T-helper 1 cell treated with Interleukin-12 subunit alpha and Interleukin-12 subunit beta and Interleukin-4 antibody, amounts not matched to agents 30 μg/mL and 1 μg/mL, for 36 hours (primary cell): ENCODE measurements around the gene NELL1.

Experiments
- H3K27ac Mint-ChIP-seq: one replicate; pipeline ENCODE4 v1.8.0; 2021; ENCODE audit warnings: mild to moderate bottlenecking, mixed read lengths
- H3K27me3 Mint-ChIP-seq: one replicate; pipeline ENCODE4 v1.8.0; 2021; ENCODE audit warnings: low read depth, mixed read lengths
- H3K36me3 Mint-ChIP-seq: one replicate; pipeline ENCODE4 v1.8.0; 2021; ENCODE audit warnings: low read depth, mixed read lengths
- H3K4me1 Mint-ChIP-seq: one replicate; pipeline ENCODE4 v1.8.0; 2021; ENCODE audit warnings: low read depth, mixed read lengths
- H3K4me3 Mint-ChIP-seq: one replicate; pipeline ENCODE4 v1.8.0; 2021; ENCODE audit warnings: mild to moderate bottlenecking, moderate library complexity, mixed read lengths
- H3K9me3 Mint-ChIP-seq: one replicate; pipeline ENCODE4 v1.8.0; 2021; ENCODE audit warnings: mixed read lengths

The NELL1 gene

GRCh38 chr11:20647976-20648565 lies 21.3 kb upstream of the NELL1 start:
- no peak overlapping the region for H3K4me3 Mint-ChIP-seq
- no peaks in the 10 kb centered on the region for H3K9me3 Mint-ChIP-seq
- no peaks in the 10 kb centered on the region for H3K4me1 Mint-ChIP-seq
- H3K36me3 Mint-ChIP-seq, result no peaks in the 10 kb centered on the region
- H3K27me3 Mint-ChIP-seq, result no peaks in the 10 kb centered on the region
- H3K27ac Mint-ChIP-seq, result no peak overlapping the region

DNA sequence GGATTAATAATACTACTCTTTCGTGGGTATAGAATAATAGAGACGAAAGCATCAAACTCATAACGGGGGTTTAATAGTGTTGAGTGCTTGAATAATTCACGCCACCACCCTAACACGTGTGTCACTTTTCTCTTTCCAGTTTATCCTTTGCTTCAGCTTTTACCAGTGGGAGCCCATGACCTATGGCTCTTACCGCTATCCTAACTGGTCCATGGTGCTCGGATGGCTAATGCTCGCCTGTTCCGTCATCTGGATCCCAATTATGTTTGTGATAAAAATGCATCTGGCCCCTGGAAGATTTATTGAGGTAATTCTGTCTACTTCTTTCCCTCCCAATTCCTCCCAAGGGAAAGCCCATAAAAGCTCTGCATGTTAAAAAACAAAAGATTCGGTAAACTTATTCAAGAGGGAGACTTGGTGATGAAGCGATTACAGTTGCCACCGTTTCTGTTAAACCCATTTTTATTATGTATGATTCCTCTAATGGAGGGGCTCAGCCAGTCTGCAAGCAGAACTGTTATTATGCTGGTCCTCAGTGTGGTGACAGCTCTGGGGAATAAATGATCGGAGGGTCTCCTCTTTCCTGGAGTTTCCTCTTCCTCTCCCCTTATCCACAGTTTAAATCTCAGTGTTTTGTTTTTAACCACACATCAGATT lies 17.1 kb upstream of the NELL1 start:
- H3K27me3 Mint-ChIP-seq, result peaks cover 3% of the 10 kb centered on the region
- H3K27ac Mint-ChIP-seq, result no peak overlapping the region
- no peaks in the 10 kb centered on the region for H3K9me3 Mint-ChIP-seq
- no peak overlapping the region for H3K4me3 Mint-ChIP-seq
- no peaks in the 10 kb centered on the region for H3K4me1 Mint-ChIP-seq
- no peaks in the 10 kb centered on the region for H3K36me3 Mint-ChIP-seq

- Mint-ChIP-seq H3K27ac (no peak overlapping the region), H3K27me3 (peaks cover 3% of the 10 kb centered on the region), H3K9me3 (no peaks in the 10 kb centered on the region), H3K36me3 (no peaks in the 10 kb centered on the region), H3K4me3 (no peak overlapping the region), H3K4me1 (no peaks in the 10 kb centered on the region)
Observed at GRCh38 chr11:20654038-20654437, 15.3 kb upstream of the NELL1 start.

- H3K4me1 Mint-ChIP-seq, result no peaks in the 10 kb centered on the region
- H3K27me3 Mint-ChIP-seq, result peaks cover 3% of the 10 kb centered on the region
- H3K9me3 Mint-ChIP-seq, result no peaks in the 10 kb centered on the region
- no peaks in the 10 kb centered on the region for H3K36me3 Mint-ChIP-seq
- H3K4me3 Mint-ChIP-seq, result no peak overlapping the region
- H3K27ac Mint-ChIP-seq, result no peak overlapping the region
Observed at GRCh38 chr11:20656901-20657300, 12.5 kb upstream of the NELL1 start.

DNA sequence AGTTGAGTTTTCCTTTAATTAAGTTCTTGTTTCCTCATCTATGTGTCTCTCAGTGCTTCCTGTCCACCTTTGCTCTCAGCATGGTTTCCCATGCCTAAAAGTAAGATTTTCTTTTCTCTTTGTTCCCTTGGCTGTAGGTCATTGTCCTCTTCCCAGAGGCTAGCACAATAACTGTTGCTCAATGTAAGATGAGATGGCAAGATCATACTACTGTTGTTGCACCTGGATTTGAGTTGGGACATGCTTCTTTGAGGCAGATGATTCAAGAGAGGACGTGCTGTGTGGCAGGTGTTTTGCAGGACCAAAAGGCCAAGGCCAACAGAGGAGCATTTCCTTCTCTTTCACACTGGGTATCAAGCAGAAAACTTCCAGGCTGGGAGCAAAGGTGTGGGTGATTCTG lies 11.3 kb upstream of the NELL1 start:
- Mint-ChIP-seq H3K27ac (no peak overlapping the region), H3K27me3 (peaks cover 3% of the 10 kb centered on the region), H3K9me3 (no peaks in the 10 kb centered on the region), H3K36me3 (no peaks in the 10 kb centered on the region), H3K4me3 (no peak overlapping the region), H3K4me1 (no peaks in the 10 kb centered on the region)

- H3K27ac Mint-ChIP-seq, result no peak overlapping the region
Observed at GRCh38 chr11:20661445-20661844, 7.9 kb upstream of the NELL1 start.

GRCh38 chr11:20661850-20662249 lies 7.5 kb upstream of the NELL1 start:
- H3K9me3 Mint-ChIP-seq, result no peaks in the 10 kb centered on the region
- H3K27me3 Mint-ChIP-seq, result peaks cover 10% of the 10 kb centered on the region
- no peak overlapping the region for H3K4me3 Mint-ChIP-seq
- no peaks in the 10 kb centered on the region for H3K36me3 Mint-ChIP-seq
- H3K4me1 Mint-ChIP-seq, result no peaks in the 10 kb centered on the region
- no peak overlapping the region for H3K27ac Mint-ChIP-seq

More at GRCh38 chr11:20661445-20661844, 7.9 kb upstream of the NELL1 start:
- no peaks in the 10 kb centered on the region for H3K4me1 Mint-ChIP-seq
- no peaks in the 10 kb centered on the region for H3K36me3 Mint-ChIP-seq
- H3K9me3 Mint-ChIP-seq, result no peaks in the 10 kb centered on the region
- H3K27me3 Mint-ChIP-seq, result peaks cover 6% of the 10 kb centered on the region
- no peak overlapping the region for H3K4me3 Mint-ChIP-seq

DNA sequence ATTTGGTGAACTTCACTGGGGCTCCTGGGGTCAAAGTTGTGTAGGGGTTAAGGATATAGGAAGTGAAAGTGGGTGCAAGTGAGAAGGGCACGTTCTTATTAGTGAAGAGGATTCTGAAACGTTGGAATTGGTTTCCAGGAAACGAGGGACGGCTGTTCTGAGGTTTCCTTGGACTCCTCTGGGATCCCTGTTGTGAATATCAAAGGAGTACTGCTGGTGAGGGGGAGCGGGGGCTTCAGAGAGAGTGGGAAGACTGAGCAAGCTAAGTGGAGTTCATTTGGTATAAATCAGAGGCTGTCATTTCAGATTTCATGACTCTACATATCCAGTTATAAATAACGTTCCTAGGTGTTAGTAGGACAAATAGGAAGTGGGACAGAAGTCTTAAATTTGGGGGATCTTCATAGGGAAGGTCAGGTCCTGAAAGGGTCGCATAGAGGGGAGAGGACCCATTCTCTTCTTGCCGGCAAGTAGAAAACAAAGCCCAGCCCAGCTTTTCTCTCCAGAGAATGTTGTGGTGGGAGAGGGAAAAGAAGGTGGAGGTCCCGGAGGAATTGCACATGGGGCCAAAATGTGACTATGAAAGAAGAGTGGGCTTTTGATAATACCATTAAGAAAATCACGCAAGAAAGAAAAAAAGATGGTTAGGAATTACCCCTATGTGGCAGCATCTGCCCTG lies 1.1 kb upstream of the NELL1 start:
- H3K4me1 Mint-ChIP-seq, result no peaks in the 10 kb centered on the region
- H3K27me3 Mint-ChIP-seq, result peaks cover 66% of the 10 kb centered on the region
- peaks cover 4% of the 10 kb centered on the region for H3K36me3 Mint-ChIP-seq
- no peak overlapping the region for H3K4me3 Mint-ChIP-seq
- no peak overlapping the region for H3K27ac Mint-ChIP-seq
- no peaks in the 10 kb centered on the region for H3K9me3 Mint-ChIP-seq

DNA sequence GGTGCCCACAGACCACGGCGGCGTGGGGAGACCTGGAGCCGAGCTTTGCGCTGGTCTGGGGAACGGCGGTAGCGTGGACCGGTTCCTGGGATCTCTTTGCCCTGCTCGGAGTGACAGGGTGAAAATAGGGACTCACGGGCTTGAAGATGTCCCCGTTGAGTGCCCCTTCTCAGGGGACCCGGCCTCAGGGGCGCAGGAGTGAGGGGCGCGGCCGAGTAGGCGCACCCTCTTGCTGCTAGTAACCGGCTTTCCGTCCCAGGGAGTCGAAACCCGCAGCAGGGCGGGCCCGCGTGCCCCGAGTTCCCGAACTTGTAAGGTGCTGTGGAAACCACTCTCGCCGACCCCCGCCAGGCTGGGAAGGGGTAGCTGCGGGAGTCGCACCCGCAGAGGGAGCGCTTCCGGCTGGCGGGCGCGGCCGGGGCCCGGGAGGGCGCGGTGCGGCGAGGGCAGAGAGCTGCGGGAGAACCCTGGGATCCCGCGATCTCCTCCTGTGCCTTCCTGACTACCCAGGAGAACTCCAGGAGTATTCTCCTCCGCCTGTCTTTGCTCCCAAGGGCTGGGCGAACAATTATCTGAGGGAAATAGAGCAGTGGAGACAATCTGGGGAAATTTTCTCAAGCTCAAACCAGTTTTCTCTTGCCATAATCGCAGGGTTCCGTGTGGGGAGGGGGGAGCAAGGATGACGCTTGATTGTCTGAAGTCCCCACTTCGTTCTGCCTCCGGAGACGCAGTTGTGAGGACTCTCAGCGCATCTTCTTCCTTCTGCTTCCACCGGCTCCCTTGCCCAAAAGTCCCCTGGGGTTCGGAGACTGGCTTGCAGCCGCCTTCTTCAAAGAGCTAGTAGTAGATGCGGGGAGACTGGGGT lies 666 bp downstream of the NELL1 start:
- no peaks in the 10 kb centered on the region for H3K9me3 Mint-ChIP-seq
- H3K4me1 Mint-ChIP-seq, result no peaks in the 10 kb centered on the region
- peaks cover 72% of the 10 kb centered on the region for H3K27me3 Mint-ChIP-seq
- H3K4me3 Mint-ChIP-seq, result no peak overlapping the region
- peaks cover 4% of the 10 kb centered on the region for H3K36me3 Mint-ChIP-seq
- no peak overlapping the region for H3K27ac Mint-ChIP-seq

- H3K4me1 Mint-ChIP-seq, result no peaks in the 10 kb centered on the region
- H3K4me3 Mint-ChIP-seq, result no peak overlapping the region
- peaks cover 67% of the 10 kb centered on the region for H3K27me3 Mint-ChIP-seq
- H3K36me3 Mint-ChIP-seq, result peaks cover 4% of the 10 kb centered on the region
- H3K27ac Mint-ChIP-seq, result no peak overlapping the region
- H3K9me3 Mint-ChIP-seq, result no peaks in the 10 kb centered on the region
Observed at GRCh38 chr11:20670932-20671403, 1.6 kb downstream of the NELL1 start.

- H3K27ac Mint-ChIP-seq, result no peak overlapping the region
- H3K9me3 Mint-ChIP-seq, result no peaks in the 10 kb centered on the region
- H3K36me3 Mint-ChIP-seq, result peaks cover 4% of the 10 kb centered on the region
- no peak overlapping the region for H3K4me3 Mint-ChIP-seq
- H3K4me1 Mint-ChIP-seq, result no peaks in the 10 kb centered on the region
- H3K27me3 Mint-ChIP-seq, result peaks cover 62% of the 10 kb centered on the region
Observed at GRCh38 chr11:20671856-20672546, 2.6 kb downstream of the NELL1 start.

GRCh38 chr11:20672575-20672974 lies 3.2 kb downstream of the NELL1 start:
- Mint-ChIP-seq H3K9me3 (no peaks in the 10 kb centered on the region), H3K4me3 (no peak overlapping the region), H3K27me3 (peaks cover 56% of the 10 kb centered on the region), H3K36me3 (peaks cover 4% of the 10 kb centered on the region), H3K27ac (no peak overlapping the region), H3K4me1 (no peaks in the 10 kb centered on the region)

GRCh38 chr11:20676658-20677057 lies 7.3 kb downstream of the NELL1 start:
- H3K4me1 Mint-ChIP-seq, result no peaks in the 10 kb centered on the region
- H3K9me3 Mint-ChIP-seq, result no peaks in the 10 kb centered on the region
- no peaks in the 10 kb centered on the region for H3K36me3 Mint-ChIP-seq
- H3K27ac Mint-ChIP-seq, result no peak overlapping the region
- H3K27me3 Mint-ChIP-seq, result peaks cover 20% of the 10 kb centered on the region
- H3K4me3 Mint-ChIP-seq, result no peak overlapping the region

DNA sequence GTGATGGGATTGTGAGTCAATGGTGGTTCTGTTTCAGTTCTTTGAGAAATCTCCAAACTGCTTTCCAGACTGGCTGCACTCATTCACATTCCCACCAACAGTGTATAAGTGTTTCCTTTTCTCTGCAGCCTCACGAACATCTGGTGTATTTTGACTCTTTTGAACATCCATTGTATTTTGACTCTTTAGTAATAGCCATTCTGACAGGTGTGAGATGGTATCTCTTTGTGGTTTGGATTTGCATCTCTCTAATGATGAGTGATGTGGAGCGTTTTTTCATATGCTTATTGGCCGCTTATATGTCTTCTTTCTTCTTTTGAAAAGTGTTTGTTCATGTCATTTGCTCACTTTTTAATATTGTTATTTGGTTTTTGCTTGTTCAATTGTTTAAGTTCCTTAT lies 19.4 kb downstream of the NELL1 start:
- Mint-ChIP-seq H3K36me3 (no peaks in the 10 kb centered on the region), H3K9me3 (no peaks in the 10 kb centered on the region)

More for the DNA sequence above, 19.4 kb downstream of the NELL1 start:
- H3K27me3 Mint-ChIP-seq, result no peaks in the 10 kb centered on the region
- no peak overlapping the region for H3K27ac Mint-ChIP-seq
- no peak overlapping the region for H3K4me3 Mint-ChIP-seq
- no peaks in the 10 kb centered on the region for H3K4me1 Mint-ChIP-seq
